HEK293T (cell line): ENCODE results near the gene SLMAP.

Source experiments
- BHLHE40 ChIP-seq: fragments of 450-650 bp; IDR thresholded peaks from 2 replicates; pipeline ENCODE4 v1.6.1; 2016; ENCODE audit warnings: mild to moderate bottlenecking, moderate library complexity, borderline replicate concordance
- ELF4 ChIP-seq: fragments of 450-650 bp; IDR thresholded peaks from 2 replicates; pipeline ENCODE4 v1.6.1; 2017; ENCODE audit warnings: antibody characterized with exemption
- FOXA1 ChIP-seq: fragments of 450-650 bp; IDR thresholded peaks from 2 replicates; pipeline ENCODE4 v1.6.1; 2016; ENCODE audit warnings: mild to moderate bottlenecking
- FOXK2 ChIP-seq: fragments of 450-650 bp; IDR thresholded peaks from 2 replicates; pipeline ENCODE4 v1.6.1; 2016; ENCODE audit warnings: mild to moderate bottlenecking
- FOXM1 ChIP-seq: fragments of 450-650 bp; IDR thresholded peaks from 2 replicates; pipeline ENCODE4 v1.6.1; 2017; ENCODE audit warnings: mild to moderate bottlenecking, borderline replicate concordance
- SP1 ChIP-seq: fragments of 450-650 bp; IDR thresholded peaks from 2 replicates; pipeline ENCODE4 v1.6.1; 2017
- SUZ12 ChIP-seq: fragments of 450-650 bp; IDR thresholded peaks from 2 replicates; pipeline ENCODE4 v1.6.1; 2016; ENCODE audit warnings: mild to moderate bottlenecking
- TARDBP ChIP-seq: fragments of 450-650 bp; IDR thresholded peaks from 2 replicates; pipeline ENCODE4 v1.6.1; 2016
- ZNF384 ChIP-seq: fragments of 450-650 bp; IDR thresholded peaks from 2 replicates; pipeline ENCODE4 v1.6.1; 2016
- TF ChIP-seq, protein P1 (sequence below): fragments of 450-650 bp; IDR thresholded peaks from 2 replicates; pipeline ENCODE4 v1.6.1; 2016

DNA sequence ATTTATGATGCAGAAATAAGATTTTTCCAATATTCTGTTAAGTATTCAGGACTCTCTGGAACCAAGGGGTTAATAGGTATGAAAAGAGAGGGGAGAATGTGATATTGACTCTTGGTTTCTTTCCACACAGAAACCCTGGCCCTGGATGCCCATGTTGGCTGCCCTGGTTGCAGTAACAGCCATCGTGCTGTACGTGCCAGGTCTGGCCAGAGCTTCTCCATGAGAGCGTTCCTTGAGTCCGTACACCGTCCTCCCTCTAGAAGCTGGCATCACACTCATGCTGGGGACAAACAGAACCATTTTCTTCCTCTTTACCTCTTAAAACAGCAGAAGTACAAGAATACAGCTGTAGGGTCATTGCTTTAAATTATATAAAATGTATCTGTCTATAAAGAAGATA lies 171.1 kb downstream of the SLMAP start:
- no peak for TF ChIP-seq BHLHE40
- no peak for TF ChIP-seq FOXM1
- TF ChIP-seq TARDBP: no peak
- no peak for TF ChIP-seq FOXA1
- no peak for TF ChIP-seq SUZ12
- TF ChIP-seq, protein P1, sequence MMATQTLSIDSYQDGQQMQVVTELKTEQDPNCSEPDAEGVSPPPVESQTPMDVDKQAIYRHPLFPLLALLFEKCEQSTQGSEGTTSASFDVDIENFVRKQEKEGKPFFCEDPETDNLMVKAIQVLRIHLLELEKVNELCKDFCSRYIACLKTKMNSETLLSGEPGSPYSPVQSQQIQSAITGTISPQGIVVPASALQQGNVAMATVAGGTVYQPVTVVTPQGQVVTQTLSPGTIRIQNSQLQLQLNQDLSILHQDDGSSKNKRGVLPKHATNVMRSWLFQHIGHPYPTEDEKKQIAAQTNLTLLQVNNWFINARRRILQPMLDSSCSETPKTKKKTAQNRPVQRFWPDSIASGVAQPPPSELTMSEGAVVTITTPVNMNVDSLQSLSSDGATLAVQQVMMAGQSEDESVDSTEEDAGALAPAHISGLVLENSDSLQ: no peak
- TF ChIP-seq ZNF384: no peak
- no peak for TF ChIP-seq ELF4
- TF ChIP-seq FOXK2: no peak
- TF ChIP-seq SP1: no peak
